Measurements from ENCODE around the gene PRKG1.

GRCh38 chr10:51472154-51472553 is 397.9 kb downstream of the PRKG1 start:
- TF ChIP-seq EZH2 (IDR thresholded peaks at IDR 0.05; ENCODE audit: insufficient read depth, poor library complexity, severe bottlenecking) (no peak), EZH2phosphoT487 (IDR thresholded peaks at IDR 0.05; ENCODE audit: insufficient read depth, low read depth) (no peak)

All from GM23248 (cell line).